Stimulated activated CD8-positive, alpha-beta memory T cell treated with anti-CD3 and anti-CD28 coated beads, Interleukin-4, amount 100 ng/mL, for 1 hour (primary cell): ENCODE results near the gene RPH3AL.
"Not testable (repeated sequence)": the region's sequence is repeated elsewhere in the genome, so short reads cannot be mapped to it uniquely, and the experiment has no call there.

Source experiments
- DNase-seq, 2 donors: peaks; one replicate each; pipeline ENCODE4 v3.0.0-alpha.2; 2020; ENCODE audit warnings: low read depth in 2 of 2, low spot score in 1 of 2

RPH3AL gene

DNA sequence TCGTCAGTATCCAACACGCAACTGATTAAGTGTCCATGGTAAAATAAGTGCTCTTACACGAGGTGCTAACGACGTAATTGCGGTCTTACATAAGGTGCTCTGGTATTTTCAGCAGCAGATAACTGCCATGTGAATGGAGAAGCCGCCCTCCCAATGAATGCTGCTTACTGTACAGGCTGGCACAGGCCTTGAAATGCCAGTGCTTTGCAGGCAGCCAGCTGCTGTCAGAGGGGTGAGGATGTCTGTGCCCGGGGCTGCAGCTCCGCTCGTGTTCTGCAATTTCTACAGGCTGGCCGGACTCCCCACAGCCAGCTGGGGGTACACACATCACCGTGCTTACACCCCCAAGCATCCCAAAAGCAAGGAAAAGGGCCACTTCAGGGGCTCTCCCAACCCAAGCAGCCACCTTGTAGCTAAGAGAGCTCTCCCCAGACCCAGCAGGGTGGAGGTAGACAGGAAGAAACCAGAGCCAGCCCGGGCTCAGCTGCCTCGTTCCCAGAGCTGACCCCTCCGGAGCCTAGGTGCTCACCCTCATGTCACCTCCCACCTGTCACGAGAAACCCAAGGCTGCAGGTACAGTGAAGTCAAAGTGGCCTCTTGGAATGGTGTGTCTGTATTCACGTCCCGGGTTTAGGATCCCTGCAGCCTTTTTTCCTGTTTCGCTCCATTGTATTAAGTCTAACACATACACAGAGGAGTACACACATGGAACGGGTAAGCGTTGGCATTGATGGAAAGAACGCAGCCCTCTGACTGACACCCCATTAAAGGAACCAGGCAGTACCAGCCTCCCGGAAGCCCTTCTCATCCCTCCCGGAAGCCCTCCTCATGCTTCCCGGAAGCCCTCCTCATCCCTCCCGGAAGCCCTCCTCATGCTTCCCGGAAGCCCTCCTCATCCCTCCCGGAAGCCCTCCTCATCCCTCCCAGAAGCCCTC lies 27.2 kb upstream of the RPH3AL start:
- DNase-seq, result no peak

DNA sequence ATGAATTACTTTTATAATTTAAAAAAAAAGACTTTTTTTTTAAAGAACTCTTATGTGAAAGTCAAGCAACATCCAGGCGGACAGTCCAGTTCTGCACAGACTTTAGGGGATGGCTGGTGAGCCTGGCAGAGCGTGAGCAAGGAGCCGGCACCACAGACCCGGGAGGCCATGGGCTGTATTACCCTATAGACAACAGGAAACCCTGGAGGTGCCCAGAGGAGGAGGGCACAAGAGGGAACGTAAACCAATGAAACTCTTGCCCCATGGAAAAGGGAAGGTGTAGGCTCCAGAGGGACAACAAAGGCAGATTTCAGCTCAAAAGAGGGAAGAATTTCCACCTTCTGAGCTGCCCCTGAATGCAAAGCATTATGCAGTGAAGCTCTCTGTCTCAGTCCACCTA lies 25.5 kb upstream of the RPH3AL start:
- DNase-seq, result no peak

DNA sequence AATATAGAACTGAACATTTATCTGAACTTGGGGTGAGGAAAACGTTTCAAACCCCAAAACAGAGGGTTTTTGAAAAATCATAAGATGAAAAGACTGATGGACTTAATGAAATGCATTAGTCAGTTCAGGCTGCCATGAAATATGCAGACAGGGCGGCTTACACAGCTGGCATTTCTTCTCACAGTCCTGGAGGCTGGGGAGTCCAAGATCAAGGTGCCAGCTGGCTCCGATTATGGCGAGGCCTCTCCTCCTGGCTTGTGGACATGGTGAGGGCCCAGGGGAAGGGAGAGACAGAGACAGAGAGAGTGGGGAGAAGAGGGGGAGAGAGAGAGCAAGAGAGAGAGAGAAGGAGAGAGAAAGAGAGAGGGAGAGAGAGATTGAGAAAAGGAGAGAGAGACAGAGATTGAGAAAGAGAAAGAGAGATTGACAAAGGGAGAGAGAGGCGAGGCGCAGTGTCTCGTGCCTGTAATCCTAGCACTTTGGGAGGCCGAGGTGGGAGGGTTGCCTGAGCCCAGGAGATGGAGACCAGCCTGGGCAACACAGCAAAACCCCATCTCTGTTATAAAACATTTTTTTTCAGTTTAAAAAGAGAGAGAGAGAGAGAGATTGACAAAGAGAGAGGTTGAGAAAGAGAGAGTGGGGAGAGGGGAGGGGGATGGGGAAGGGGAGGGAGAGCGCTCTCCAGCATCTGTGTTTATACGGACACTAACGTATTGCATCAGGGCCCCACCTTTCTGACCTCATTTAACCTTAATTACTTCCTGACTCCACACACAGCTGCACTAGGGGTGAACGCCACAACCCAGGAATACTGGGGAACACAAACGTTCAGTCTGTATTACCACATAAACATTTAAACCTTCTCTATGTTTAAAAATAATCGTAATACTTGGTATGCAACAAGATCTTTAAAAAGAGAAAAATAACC lies 24.6 kb upstream of the RPH3AL start:
- no peak for DNase-seq

DNA sequence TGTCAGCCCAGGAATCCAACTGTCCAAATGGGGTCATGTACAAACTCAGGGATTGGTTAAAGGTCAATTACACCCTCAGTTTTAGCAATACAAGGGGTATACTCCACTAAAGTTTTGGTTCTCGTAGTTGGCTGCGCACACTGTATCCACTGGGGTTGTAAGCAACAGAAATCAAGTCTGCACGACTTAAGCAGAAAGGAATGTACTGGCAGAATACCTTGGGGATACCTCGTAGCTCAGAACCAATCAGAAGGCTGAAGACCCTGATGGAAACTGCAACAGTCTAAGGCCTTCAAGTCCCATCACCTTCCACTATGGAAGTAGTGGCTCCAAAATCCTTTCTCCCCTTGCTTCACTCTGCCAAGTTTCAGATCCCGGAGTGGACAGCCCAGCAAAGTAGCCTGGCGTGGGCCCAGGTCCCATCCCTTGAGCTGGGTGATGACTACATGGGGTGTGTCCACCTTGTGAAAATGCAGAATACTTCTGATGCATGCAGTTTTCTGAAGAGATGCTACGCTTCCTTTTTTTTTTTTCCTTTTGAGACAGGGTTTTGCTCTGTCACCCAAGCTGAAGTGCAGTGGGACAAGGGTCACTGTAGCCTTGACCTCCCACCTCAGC lies 21.1 kb upstream of the RPH3AL start:
- no peak for DNase-seq

DNA sequence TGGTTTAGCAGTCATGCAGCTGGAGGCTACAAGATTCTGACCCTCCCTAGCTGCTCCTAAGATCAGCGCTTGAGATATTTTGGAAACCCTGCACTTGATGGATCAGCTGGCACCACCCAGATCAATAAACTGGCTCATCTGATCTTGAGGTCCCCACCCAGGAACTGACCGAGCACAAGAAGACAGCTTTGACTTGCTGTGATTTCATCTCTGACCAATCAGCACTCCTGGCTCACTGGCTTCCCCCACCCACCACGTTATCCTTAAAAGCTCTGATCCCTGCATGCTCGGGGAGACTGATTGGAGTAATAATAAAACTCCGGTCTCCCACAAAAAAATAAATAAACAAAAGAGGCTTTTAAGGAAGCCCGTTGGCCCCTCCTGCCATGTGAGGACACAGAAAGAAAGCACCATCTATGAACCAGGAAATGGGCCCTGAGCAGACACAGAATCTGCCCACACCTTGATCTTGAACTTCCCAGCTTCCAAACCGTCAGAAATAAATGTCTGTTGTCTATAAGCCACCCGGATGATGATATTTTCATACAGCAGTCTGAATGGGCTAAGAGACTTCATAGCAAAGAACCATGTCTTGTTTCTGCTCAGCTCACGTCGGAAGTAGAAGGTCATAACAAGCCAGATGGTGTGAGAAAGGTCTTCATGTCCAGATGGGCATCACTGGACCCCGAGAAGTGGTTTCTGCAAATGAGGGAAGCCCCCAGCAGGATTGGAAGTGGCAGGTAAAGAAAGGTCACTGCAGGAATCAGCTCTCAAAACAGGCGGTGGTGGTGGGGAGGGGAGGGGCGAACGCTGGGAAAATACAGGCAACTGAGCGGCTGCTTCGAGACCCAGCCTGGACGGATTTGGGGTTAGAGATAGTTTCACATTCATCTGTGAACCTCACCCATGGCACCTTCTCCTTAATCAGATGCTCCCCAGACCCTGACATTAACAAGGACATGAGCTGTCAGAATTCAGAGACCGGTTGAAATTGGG lies 19.8 kb upstream of the RPH3AL start:
- no peak for DNase-seq

DNA sequence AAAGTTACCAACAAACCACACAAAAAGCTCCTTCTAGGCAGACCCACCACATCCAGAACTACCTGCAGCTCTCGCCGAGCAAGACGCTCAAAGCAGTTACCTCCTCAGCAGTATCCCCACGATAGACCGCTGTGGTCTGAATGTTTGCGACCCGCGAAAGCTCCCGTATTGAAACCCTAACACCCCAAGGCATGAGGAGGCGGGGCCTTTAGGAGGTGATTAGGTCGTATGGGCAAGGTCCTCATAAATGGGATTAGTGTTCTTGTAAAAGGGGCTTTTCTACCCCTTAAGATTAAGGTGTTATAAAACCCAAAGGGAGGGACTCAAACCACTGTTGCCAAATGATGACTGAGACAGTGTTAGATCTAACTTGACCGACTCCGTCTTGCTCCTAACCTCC lies 19.0 kb upstream of the RPH3AL start:
- no peak for DNase-seq

DNA sequence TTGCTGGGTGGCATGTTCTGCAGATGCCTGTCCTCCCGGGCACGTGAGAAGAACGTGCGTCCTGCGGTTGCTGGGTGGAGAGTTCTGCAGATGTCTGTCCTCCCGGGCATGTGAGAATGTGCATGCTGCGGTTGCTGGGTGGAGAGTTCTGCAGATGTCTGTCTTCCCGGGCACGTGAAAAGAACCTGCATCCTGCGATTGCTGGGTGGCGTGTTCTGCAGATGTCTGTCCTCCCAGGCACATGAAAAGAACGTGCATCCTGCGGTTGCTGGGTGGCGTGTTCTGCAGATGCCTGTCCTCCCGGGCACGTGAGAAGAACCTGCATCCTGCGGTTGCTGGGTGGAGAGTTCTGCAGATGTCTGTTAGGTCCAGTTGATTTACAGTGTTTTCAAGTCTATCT lies 15.0 kb upstream of the RPH3AL start:
- DNase-seq, result not testable (repeated sequence)

DNA sequence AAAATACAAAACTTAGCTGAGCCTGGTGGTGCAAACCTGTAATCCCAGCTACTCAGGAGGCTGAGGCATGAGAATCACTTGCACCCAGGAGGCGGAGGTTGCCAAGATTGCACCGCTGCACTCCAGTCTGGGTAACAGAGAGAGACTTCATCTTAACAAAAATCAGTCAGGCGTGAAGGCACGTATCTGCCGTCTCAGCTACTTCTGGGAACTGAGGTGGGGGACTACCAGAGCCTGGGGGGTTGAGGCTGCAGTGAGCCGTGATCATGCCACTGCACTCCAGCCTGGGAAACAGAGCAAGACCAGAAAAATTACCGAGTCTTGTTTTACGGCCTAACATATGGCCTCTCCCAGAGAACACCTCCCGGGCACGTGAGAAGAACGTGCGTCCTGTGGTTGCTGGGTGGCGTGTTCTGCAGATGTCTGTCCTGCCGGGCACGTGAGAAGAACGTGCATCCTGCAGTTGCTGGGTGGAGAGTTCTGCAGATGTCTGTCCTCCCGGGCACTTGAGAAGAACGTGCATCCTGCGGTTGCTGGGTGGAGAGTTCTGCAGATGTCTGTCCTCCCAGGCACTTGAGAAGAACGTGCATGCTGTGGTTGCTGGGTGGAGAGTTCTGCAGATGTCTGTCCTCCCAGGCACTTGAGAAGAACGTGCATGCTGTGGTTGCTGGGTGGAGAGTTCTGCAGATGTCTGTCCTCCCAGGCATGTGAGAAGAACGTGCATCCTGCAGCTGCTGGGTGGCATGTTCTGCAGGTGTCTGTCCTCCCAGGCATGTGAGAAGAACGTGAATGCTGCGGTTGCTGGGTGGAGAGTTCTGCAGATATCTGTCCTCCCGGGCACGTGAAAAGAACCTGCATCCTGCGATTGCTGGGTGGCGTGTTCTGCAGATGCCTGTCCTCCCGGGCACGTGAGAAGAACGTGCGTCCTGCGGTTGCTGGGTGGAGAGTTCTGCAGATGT lies 14.3 kb upstream of the RPH3AL start:
- DNase-seq, result not testable (repeated sequence)

DNA sequence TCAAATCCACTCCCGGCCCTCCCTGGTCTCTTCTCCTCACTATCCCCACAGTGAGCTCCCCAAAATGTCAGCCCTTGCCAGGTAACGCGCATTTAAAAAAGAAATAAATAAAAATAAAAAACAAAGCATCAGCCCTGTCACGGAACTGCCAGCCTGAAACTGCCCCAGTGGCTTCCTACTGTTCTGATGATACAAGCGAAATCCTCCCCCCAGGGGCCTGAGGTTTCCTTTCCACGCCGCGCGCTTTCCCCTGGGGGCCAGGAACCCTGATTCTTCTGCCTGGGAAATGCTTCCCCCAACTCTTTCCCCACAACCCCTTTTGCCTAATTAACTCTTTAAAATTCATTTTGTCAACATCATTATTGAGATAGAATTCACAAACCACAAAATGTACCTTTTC lies 12.2 kb upstream of the RPH3AL start:
- DNase-seq, result no peak

DNA sequence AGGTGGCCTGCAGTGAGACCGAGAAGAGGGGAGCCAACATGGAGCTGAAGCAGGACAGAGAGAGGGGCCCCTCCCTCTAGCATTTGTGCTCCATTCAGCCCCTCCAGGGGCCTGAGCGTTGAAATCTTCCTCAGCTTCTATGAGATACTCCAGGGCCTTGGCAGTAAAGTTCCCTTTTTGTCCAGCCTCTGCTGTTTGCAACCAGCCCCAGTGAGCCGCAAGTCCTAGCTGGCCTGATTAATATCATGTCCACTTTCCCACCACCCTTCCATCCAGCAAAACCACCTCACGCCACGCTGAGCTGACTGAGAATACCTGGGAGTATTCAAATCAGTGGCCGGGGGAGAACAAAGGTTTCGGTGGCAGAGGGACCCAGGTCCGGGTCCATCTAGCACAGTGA lies 11.7 kb upstream of the RPH3AL start:
- no peak for DNase-seq

DNA sequence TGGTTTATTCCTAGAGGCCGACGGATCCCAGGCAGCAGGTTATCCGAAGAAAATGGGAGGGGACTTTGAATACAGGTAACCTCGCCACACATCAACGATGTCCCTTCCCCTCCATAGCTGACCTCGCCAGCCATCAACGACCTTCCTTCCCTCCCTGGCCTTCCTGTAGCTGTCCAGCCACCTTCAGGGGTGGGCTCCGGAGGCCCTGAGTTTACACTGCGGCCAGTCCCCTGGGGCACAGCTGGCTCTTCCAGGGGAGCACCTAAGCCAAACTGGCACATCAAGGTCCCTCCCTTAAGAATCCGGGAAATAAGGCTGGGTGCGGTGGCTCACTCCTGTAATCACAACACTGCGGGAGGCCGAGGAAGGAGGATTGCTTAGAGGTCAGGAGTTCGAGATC lies 10.1 kb upstream of the RPH3AL start:
- DNase-seq, result no peak

DNA sequence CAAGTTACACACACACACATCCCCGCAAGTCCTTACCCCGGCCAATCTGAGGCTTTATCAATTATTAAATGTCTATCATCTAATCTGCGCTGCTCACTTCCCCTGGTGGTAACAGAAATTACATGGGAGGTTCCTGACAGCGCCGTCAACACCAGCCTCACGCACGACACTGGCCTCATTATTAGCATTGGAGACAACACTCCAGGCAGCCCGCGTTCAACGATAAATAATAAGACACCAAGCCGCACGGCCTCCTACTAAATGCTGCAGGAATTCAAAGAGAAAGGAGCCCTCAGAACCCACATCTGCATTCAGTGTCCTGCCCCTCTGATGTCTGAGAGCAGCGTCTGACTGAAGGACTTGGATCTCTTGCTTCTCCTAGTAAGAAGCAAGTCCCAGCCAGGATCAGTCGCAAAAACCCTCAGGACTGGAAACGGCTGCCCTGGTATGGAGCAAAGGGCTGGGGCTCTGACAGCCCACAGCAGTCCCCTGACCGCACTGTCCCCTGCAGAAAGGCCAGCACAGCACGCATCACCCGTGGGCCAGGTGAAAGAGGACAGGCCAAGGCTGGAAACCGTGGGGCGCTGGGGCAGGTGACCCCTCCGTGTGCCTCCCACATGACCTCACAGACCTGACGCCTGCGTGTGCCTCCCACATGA lies 7.6 kb upstream of the RPH3AL start:
- DNase-seq, result no peak

DNA sequence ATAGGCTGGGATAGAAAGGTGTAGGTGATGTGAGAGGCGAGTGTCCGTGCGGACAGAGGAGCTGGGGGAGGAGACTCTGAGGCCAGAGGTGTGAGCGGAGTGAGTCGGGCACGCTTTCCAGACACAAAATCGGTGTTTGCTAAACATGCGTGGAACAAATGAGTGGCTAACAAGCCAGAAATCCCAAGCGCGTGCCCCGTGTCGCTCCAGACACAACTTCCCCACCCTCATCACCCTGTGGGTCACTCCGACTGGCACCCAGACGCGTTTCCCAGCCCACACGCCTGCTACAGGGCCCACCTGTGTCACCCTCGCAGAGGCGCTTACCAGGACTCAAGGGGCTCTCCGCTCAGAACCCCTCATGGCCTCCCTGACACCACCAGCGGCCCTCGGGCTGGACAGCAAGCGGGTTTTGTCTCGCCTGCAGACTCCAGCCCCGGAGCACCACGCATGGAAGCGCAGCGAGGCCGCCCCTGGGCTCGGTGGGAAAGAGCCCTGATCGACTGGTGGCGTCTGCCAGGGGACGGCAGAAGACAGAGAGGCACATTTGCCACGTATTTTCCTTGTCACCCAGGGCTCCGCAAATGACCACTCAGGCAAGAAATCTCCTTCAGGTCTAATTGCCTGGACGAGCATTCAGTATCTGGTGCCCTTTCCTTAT lies 6.0 kb upstream of the RPH3AL start:
- DNase-seq, result no peak

DNA sequence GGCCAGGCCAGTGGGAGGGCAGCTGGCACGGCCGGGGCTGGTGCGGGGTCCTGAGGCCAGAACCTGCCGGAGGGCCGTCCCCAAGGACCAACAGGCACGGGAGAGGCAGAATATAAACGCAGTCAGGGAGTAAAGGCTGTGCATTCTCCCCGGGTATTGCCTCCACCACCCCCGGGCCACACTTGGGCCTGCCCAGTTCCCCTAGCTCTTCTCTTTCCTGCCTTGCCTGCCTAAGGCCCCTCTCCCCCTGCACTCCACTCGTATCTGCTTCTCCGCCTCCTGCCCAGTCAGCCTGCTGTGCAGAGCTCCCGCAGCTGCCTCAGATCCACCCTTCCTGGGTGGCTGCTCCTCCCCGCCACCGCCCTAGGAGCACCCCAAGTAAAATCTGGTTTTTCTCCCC lies 5.0 kb upstream of the RPH3AL start:
- DNase-seq, result no peak

DNA sequence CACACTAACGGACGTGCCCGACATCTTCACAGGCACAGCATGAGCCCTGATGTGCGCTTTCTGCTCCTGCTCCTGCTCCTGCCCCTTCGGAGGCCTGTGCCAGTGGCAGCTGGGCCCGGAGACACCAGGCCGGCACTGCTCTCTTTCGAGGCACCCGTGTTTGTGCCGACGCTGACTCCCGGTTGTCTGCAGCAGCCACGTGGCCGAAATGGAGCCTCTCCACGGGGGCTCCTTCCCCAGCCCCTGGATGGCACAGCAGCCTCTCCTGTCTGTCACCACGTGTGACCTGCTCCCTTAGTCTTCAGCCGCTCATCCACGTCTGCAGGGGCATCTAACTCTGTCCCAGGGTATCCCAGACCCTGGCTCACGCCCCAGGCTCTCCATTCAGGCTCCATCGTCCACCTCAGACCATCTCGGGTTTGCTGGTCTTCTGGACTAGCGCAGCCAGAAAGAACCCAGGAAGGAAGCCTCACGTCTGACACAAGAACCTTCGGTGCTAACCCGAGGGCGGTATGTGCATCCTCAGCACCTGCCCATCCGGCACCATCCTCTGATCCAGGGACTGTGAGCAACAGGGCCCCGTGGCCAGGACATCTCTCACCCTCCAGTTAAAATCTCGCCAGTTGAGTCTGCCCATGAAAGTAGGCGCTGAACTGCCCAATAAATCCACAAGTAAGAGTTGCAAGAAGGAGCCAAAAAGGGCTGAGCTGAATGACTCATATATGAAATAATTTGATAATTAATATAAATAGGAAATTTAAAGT lies 4.2 kb upstream of the RPH3AL start:
- DNase-seq, result no peak

DNA sequence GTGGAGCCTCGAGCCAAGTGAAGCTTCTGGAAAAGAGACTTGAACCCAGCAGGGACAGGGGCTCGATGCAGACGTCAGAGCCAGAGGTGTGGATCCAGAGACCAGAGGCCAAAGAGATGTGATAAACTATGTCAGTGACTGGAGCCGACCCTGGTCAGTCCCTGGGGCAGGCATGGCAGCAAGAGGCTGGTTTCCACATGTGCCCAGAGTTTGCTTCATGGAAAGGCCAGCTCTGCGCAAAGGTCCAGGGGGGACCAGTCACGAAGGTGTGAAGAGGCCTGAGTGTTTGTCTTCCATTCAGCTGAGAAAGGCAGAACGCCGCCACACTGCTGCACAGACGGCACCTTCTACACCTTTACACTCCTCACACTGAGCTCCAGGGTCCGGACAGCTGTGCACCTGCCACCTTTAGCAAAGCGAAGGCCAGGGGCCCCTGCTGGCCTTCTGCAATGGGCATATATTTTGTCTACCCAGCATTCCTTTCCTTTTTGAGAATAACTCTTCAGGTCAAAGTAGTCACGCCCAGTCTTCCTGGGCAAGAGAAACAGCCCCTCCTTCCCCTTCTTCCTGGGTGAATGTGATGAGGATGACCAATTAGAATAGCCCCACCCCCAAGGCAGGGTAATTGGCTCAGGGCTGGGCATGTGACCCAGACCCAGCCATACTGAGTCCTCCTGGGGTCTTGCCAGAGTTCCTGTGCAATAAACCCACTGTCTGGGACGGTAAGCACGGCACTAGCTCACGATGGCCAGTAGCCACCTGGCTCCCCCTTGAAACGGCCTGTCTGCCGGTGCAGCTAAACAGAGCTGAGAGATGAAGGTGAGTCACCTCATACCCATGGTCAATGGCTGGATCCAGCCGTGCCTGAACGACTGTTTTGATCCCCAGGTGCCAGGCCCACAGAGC lies 2.3 kb upstream of the RPH3AL start:
- no peak for DNase-seq
